Measurements from ENCODE around the gene ULK2. TPM values are rescaled to one million over a fixed set of nuclear protein-coding genes. Genes with fewer than 3 reads are reported as not detected.

The ULK2 gene
- total RNA-seq, 1 donor from 2014 or later, result 20.6 TPM

- Mint-ChIP-seq H3K4me3 (no peak overlapping the region), H3K9me3 (no peaks in the 10 kb centered on the region), H3K4me1 (peaks cover 2% of the 10 kb centered on the region), H3K36me3 (no peaks in the 10 kb centered on the region), H3K27ac (no peak overlapping the region), H3K27me3 (ENCODE audit: insufficient read depth, low read depth) (peaks cover 7% of the 10 kb centered on the region)
- no peaks in the 10 kb centered on the region for H4K20me1 ChIP-seq (ENCODE audit: low read depth)
- TF ChIP-seq EZH2 (IDR thresholded peaks at IDR 0.05) (no peak), CTCF (IDR thresholded peaks at IDR 0.05) (no peak), EZH2phosphoT487 (IDR thresholded peaks at IDR 0.05) (no peak)
- H3F3A ChIP-seq (ENCODE audit: low read depth), result no peaks in the 10 kb centered on the region
- no peaks in the 10 kb centered on the region for H3K36me3 ChIP-seq
- no peaks in the 10 kb centered on the region for H3K27me3 ChIP-seq
- no peak overlapping the region for H3K9ac ChIP-seq
- H3K9me3 ChIP-seq (ENCODE audit: low read depth), result no peaks in the 10 kb centered on the region
- H3K4me1 ChIP-seq, result no peaks in the 10 kb centered on the region
- no peaks in the 10 kb centered on the region for H3K79me2 ChIP-seq (ENCODE audit: low read depth)
- H2AFZ ChIP-seq (replicated peaks), result no peak overlapping the region
- H3K27ac ChIP-seq, result no peak overlapping the region
- no peak for DNase-seq (ENCODE audit: low spot score)
- no peak overlapping the region for H3K4me3 ChIP-seq
- no peak overlapping the region for H3K4me2 ChIP-seq
These were observed 136.9 kb downstream of the ULK2 start for GRCh38 chr17:19730843-19731242.

- H3K4me3 ChIP-seq, result no peak overlapping the region
- Mint-ChIP-seq H3K4me1 (peaks cover 2% of the 10 kb centered on the region), H3K4me3 (no peak overlapping the region), H3K9me3 (no peaks in the 10 kb centered on the region), H3K27ac (no peak overlapping the region), H3K36me3 (no peaks in the 10 kb centered on the region), H3K27me3 (ENCODE audit: insufficient read depth, low read depth) (peaks cover 5% of the 10 kb centered on the region)
- no peak for DNase-seq (ENCODE audit: low spot score)
- H3K27me3 ChIP-seq, result no peaks in the 10 kb centered on the region
- H3K9ac ChIP-seq, result no peak overlapping the region
- H2AFZ ChIP-seq (replicated peaks), result no peak overlapping the region
- no peaks in the 10 kb centered on the region for H3K9me3 ChIP-seq (ENCODE audit: low read depth)
- no peaks in the 10 kb centered on the region for H3K79me2 ChIP-seq (ENCODE audit: low read depth)
- H4K20me1 ChIP-seq (ENCODE audit: low read depth), result no peaks in the 10 kb centered on the region
- no peaks in the 10 kb centered on the region for H3K36me3 ChIP-seq
- H3F3A ChIP-seq (ENCODE audit: low read depth), result no peaks in the 10 kb centered on the region
- no peaks in the 10 kb centered on the region for H3K4me1 ChIP-seq
- TF ChIP-seq CTCF (IDR thresholded peaks at IDR 0.05), result no peak
- no peak for TF ChIP-seq EZH2phosphoT487 (IDR thresholded peaks at IDR 0.05)
- TF ChIP-seq EZH2 (IDR thresholded peaks at IDR 0.05), result no peak
- no peak overlapping the region for H3K4me2 ChIP-seq
- H3K27ac ChIP-seq, result no peak overlapping the region
These were observed 137.8 kb downstream of the ULK2 start for GRCh38 chr17:19729900-19730299.

GRCh38 chr17:19728084-19728495 lies 139.6 kb downstream of the ULK2 start:
- no peak for DNase-seq (ENCODE audit: low spot score)
- no peak overlapping the region for H2AFZ ChIP-seq (replicated peaks)
- no peak overlapping the region for H3K27ac Mint-ChIP-seq

More at GRCh38 chr17:19728084-19728495, 139.6 kb downstream of the ULK2 start:
- H3K9me3 Mint-ChIP-seq, result no peaks in the 10 kb centered on the region
- no peaks in the 10 kb centered on the region for H3K79me2 ChIP-seq (ENCODE audit: low read depth)
- H4K20me1 ChIP-seq (ENCODE audit: low read depth), result no peaks in the 10 kb centered on the region
- no peak for TF ChIP-seq EZH2phosphoT487 (IDR thresholded peaks at IDR 0.05)
- no peak for TF ChIP-seq CTCF (IDR thresholded peaks at IDR 0.05)
- TF ChIP-seq EZH2 (IDR thresholded peaks at IDR 0.05), result no peak
- H3K36me3 Mint-ChIP-seq, result no peaks in the 10 kb centered on the region
- no peaks in the 10 kb centered on the region for H3F3A ChIP-seq (ENCODE audit: low read depth)
- no peak overlapping the region for H3K27ac ChIP-seq
- H3K4me3 Mint-ChIP-seq, result no peak overlapping the region
- no peaks in the 10 kb centered on the region for H3K9me3 ChIP-seq (ENCODE audit: low read depth)
- no peaks in the 10 kb centered on the region for H3K27me3 ChIP-seq
- H3K9ac ChIP-seq, result no peak overlapping the region
- no peaks in the 10 kb centered on the region for H3K36me3 ChIP-seq
- H3K4me2 ChIP-seq, result no peak overlapping the region
- H3K4me1 Mint-ChIP-seq, result peaks cover 2% of the 10 kb centered on the region
- H3K4me3 ChIP-seq, result no peak overlapping the region
- H3K4me1 ChIP-seq, result no peaks in the 10 kb centered on the region
- peaks cover 5% of the 10 kb centered on the region for H3K27me3 Mint-ChIP-seq (ENCODE audit: insufficient read depth, low read depth)

Measured in neural progenitor cell (in vitro differentiated cells).